Spleen (tissue), 11 donors: Measurements from ENCODE around the gene RGS9BP. TPM values are rescaled to one million over a fixed set of nuclear protein-coding genes. Genes with fewer than 3 reads are reported as not detected.

ENCODE experiments used
- DNase-seq: peaks from one replicate; pipeline ENCODE4 v3.0.0-alpha.2; 2020
- H3K27ac ChIP-seq, 8 donors: fragments of 200-600 bp; sonication (generic) in 7 of 8; 1 replicate in 4 of 8; 2 replicates in 4 of 8; pipeline versions ENCODE4 v1.5.0 to v1.8.0; 2016 to 2021; ENCODE audit warnings: inconsistent platforms in 4 of 8, mild to moderate bottlenecking in 4 of 8, moderate library complexity in 1 of 8
- H3K27me3 ChIP-seq, 7 donors: fragments of 200-600 bp; sonication (generic) in 6 of 7; replicated peaks in 1 of 7; 1 replicate in 4 of 7; 2 replicates in 3 of 7; pipeline versions ENCODE4 v1.5.0 to v1.8.0; 2016 to 2021; ENCODE audit warnings: inconsistent platforms in 3 of 7, mild to moderate bottlenecking in 1 of 7
- H3K36me3 ChIP-seq, 6 donors: fragments of 200-600 bp; sonication (generic) in 5 of 6; 1 replicate in 4 of 6; 2 replicates in 2 of 6; pipeline versions ENCODE4 v1.5.0 to v1.8.0; 2016 to 2021; ENCODE audit warnings: inconsistent platforms in 2 of 6
- H3K4me1 ChIP-seq, 6 donors: fragments of 200-600 bp; sonication (generic) in 5 of 6; 1 replicate in 3 of 6; 2 replicates in 3 of 6; pipeline versions ENCODE4 v1.5.0 to v1.8.0; 2016 to 2021; ENCODE audit warnings: inconsistent platforms in 3 of 6
- H3K4me3 ChIP-seq, 8 donors: fragments of 200-600 bp; sonication (generic) in 7 of 8; 1 replicate in 4 of 8; 2 replicates in 4 of 8; pipeline versions ENCODE4 v1.5.0 to v1.8.0; 2016 to 2021; ENCODE audit warnings: inconsistent platforms in 4 of 8, mild to moderate bottlenecking in 4 of 8, moderate library complexity in 2 of 8
- H3K9me3 ChIP-seq, 8 donors: fragments of 200-600 bp; sonication (generic) in 7 of 8; 1 replicate in 4 of 8; 2 replicates in 4 of 8; pipeline versions ENCODE4 v1.5.0 to v1.8.0; 2016 to 2021; ENCODE audit warnings: inconsistent platforms in 4 of 8
- CTCF ChIP-seq, 11 experiments: fragments of 200-600 bp in 7 of 11; fragments of 450-650 bp in 4 of 11; sonication (generic) in 4 of 11; IDR thresholded peaks in 8 of 11; conservative IDR thresholded peaks in 3 of 11; 1 replicate in 7 of 11; 2 replicates in 4 of 11; pipeline versions ENCODE4 v1.4.0 to v1.8.0; 2016 to 2021; ENCODE audit warnings: antibody characterized with exemption in 11 of 11, inconsistent platforms in 4 of 11, mild to moderate bottlenecking in 1 of 11
- POLR2A ChIP-seq, 3 donors: fragments of 450-650 bp; IDR thresholded peaks; one replicate each; pipeline ENCODE4 v1.5.1; 2017; ENCODE audit warnings: antibody characterized with exemption in 3 of 3, mild to moderate bottlenecking in 1 of 3
- POLR2AphosphoS5 ChIP-seq, 3 donors: sonication (generic); formaldehyde crosslinking; IDR thresholded peaks; one replicate each; pipeline ENCODE4 v1.5.1; 2017; ENCODE audit warnings: antibody characterized with exemption in 3 of 3
- WGBS, 5 donors: extraction: QIAGEN DNeasy Blood & Tissue Kit in 3 of 5; methylation state at CpG; one replicate each; pipeline versions ENCODE4 v1.1.5 to v1.1.7; 2013 to 2018; 5-methylcytosine and 5-hydroxymethylcytosine counted together
- intact Hi-C: fragments of 100-400 bp; cut with DNase I; formaldehyde crosslinking; loops from one replicate; pipeline ENCODE4 v1.15.0; 2023; ENCODE audit warnings: low total_unique reads
- polyA plus RNA-seq, 3 donors: library from polyadenylated mRNA; stranded (reverse); fragments of 200-250 nt; gene quantifications; one replicate each; pipeline ENCODE4 v1.2.1, GENCODE V29; 2013
- total RNA-seq, 7 donors: library from RNA; depleted of rRNA in 3 of 7; stranded (reverse); fragments of >200 nt in 3 of 7; fragmentation: NEBNext Ultra II Directional in 4 of 7; extraction: Animal tissue kit (Norgen Biotek cat#: 25700) in 4 of 7; gene quantifications; one replicate each; pipeline versions ENCODE4 v1.1.0 to v1.2.1, GENCODE V29; 2016 to 2021
- donor health status: healthy with polysubstance abuse.
- donor health status: DM: no; HTN: no; CAD: no; lungs with moderate emphysema.
- donor health status: DM: no; HTN: no; CAD: no.
- donor health status: Bipolar disorder and iron deficiency.
- donor health status: healthy.
- donor health status: DM: no; HTN: no; CAD: no.
- donor health status: DM: yes; HTN: yes; CAD: no.

Gene RGS9BP
- total and polyA plus RNA-seq, 10 donors = 0.03 to 0.60 (median 0.23) TPM; not detected in 1

DNA sequence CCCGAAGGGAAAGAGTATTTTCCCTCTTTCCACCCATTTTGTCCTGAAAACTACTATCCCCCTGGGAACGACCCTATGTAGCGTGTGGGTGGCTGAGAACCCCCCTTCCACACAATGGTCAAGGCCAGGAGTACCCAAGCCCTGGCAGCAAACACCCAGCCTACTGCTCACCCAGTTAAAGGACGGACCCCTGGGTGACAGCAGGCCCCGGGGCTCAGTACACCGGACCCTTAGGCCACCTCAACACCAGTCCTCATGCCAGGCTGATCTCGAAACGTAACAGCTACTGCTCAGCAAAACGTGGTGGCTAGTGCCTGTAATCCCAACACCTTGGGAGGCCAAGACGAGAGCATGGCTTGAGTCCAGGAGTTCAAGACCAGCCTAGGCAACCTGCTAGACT is 2.1 kb upstream of the RGS9BP start:
- no peak for DNase-seq
- no peaks in the 10 kb centered on the region for H3K9me3 ChIP-seq
- peak overlapping the region in 2 of 8 donors; percentile 92 to 99 for H3K4me3 ChIP-seq
- no peak overlapping the region for H3K27ac ChIP-seq
- no peak for TF ChIP-seq CTCF (IDR thresholded peaks at IDR 0.05 in 8 of 11, conservative IDR thresholded peaks at IDR 0.05 in 3 of 11)
- TF ChIP-seq POLR2AphosphoS5 (IDR thresholded peaks at IDR 0.05) = no peak
- TF ChIP-seq POLR2A (IDR thresholded peaks at IDR 0.05) = no peak
- intact Hi-C loops = loop anchor here (10.0 kb wide), 1 partner anchor 79 kb away; no protein-coding TSS in a partner anchor
- H3K36me3 ChIP-seq = peaks cover 0 to 4% (median 0%) of the 10 kb centered on the region in 6 donors
- peaks cover 0 to 31% (median 21%) of the 10 kb centered on the region in 7 donors for H3K27me3 ChIP-seq
- H3K4me1 ChIP-seq = peaks cover 18 to 80% (median 48%) of the 10 kb centered on the region in 6 donors
- 86 to 94% (median 88%) methylated on average over 10 of the region's 10 CpGs for WGBS, 5 donors

- Histone ChIP-seq H3K36me3 (peaks cover 0 to 3% (median 0%) of the 10 kb centered on the region in 6 donors), H3K4me1 (peaks cover 18 to 73% (median 48%) of the 10 kb centered on the region in 6 donors), H3K4me3 (peak overlapping the region; percentile 87 to 99 (median 96)), H3K27me3 (peaks cover 0 to 39% (median 21%) of the 10 kb centered on the region in 7 donors), H3K27ac (peak overlapping the region; percentile 76 to 94 (median 88)), H3K9me3 (no peaks in the 10 kb centered on the region)
- intact Hi-C loops = loop anchor here (10.0 kb wide), 1 partner anchor 80 kb away; no protein-coding TSS in a partner anchor
- WGBS, 5 donors = 2 to 3% (median 3%) methylated on average over 16 to 67 of the region's 67 CpGs
- DNase-seq = peak; percentile 81
- TF ChIP-seq CTCF (IDR thresholded peaks at IDR 0.05 in 8 of 11, conservative IDR thresholded peaks at IDR 0.05 in 3 of 11) (no peak), POLR2A (IDR thresholded peaks at IDR 0.05) (no peak), POLR2AphosphoS5 (IDR thresholded peaks at IDR 0.05) (no peak)
Measured at GRCh38 chr19:32674153-32674930, 1.3 kb upstream of the RGS9BP start.

GRCh38 chr19:32674931-32675719 is 523 bp upstream of the RGS9BP start, which contains the start of gene ANKRD27:
TSS of gene ANKRD27 (minus strand) at chr19:32675180. CDS start at chr19:32659015, 16,165 bp downstream.
- H3K4me1 ChIP-seq = peaks cover 18 to 65% (median 48%) of the 10 kb centered on the region in 6 donors
- peak within 1 kb of the TSS; percentile 76 to 94 (median 88) for H3K27ac ChIP-seq
- peak; percentile 99 for DNase-seq
- peaks cover 0 to 45% (median 21%) of the 10 kb centered on the region in 7 donors for H3K27me3 ChIP-seq
- TF ChIP-seq POLR2A (IDR thresholded peaks at IDR 0.05) (peak in 1 of 3 donors; percentile 31), POLR2AphosphoS5 (IDR thresholded peaks at IDR 0.05) (peak; percentile 88 to 90 (median 89)), CTCF (IDR thresholded peaks at IDR 0.05 in 8 of 11, conservative IDR thresholded peaks at IDR 0.05 in 3 of 11) (peak in 3 of 11 experiments; percentile 17 to 44 (median 22))
- peak within 1 kb of the TSS; percentile 87 to 99 (median 96) for H3K4me3 ChIP-seq
- peaks cover 0 to 3% (median 0%) of the 10 kb centered on the region in 6 donors for H3K36me3 ChIP-seq
- WGBS, 5 donors = 0 to 2% (median 0%) methylated on average over 36 to 75 of the region's 75 CpGs
- H3K9me3 ChIP-seq = no peaks in the 10 kb centered on the region
- intact Hi-C loops = loop anchor here (10.0 kb wide), 1 partner anchor 80 kb away; no protein-coding TSS in a partner anchor
